ENCODE measurements around the gene MEAK7. TPM values are rescaled to one million over a fixed set of nuclear protein-coding genes. Genes with fewer than 3 reads are reported as not detected.

MEAK7 gene
- total and polyA plus RNA-seq, 12 donors = 3.6 to 14.1 (median 6.8) TPM

DNA sequence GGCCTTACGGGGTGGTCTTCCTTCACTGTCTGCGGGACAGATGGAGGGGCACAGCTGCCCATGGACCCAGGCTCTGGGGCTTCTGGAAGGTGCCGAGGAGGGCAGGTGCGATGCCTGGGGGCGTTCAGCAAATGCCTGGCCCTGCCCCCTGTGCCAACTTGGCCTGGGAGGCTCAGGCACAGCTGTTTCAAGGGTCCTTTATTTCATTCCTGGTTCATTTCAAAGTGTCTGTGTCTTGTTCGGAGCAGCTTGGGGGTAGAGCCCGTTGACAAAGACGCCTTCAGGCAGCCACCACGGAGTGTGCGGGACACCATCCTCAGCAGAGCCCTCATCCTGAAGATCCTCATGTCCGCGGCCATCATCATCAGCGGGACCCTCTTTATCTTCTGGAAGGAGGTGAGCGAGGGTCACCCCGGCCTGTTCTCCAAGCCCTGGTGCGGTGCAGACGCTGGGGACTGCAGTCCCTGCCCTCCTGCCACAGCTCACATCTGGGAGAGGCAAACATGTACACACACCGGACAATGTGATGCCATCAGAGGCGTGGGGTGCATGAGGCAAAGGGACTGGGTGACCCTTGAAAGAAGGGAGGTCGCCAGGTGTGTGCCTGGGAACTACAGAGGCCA lies 43.9 kb downstream of the MEAK7 start:
- TF ChIP-seq POLR2A (IDR thresholded peaks at IDR 0.05) = no peak
- TF ChIP-seq, protein P1, sequence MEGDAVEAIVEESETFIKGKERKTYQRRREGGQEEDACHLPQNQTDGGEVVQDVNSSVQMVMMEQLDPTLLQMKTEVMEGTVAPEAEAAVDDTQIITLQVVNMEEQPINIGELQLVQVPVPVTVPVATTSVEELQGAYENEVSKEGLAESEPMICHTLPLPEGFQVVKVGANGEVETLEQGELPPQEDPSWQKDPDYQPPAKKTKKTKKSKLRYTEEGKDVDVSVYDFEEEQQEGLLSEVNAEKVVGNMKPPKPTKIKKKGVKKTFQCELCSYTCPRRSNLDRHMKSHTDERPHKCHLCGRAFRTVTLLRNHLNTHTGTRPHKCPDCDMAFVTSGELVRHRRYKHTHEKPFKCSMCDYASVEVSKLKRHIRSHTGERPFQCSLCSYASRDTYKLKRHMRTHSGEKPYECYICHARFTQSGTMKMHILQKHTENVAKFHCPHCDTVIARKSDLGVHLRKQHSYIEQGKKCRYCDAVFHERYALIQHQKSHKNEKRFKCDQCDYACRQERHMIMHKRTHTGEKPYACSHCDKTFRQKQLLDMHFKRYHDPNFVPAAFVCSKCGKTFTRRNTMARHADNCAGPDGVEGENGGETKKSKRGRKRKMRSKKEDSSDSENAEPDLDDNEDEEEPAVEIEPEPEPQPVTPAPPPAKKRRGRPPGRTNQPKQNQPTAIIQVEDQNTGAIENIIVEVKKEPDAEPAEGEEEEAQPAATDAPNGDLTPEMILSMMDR (IDR thresholded peaks at IDR 0.05) = no peak
- intact Hi-C loops (cut with DNase I) = no loop called here

GRCh38 chr16:84459941-84460405 lies 44.5 kb downstream of the MEAK7 start:
- TF ChIP-seq POLR2A (IDR thresholded peaks at IDR 0.05) = no peak
- TF ChIP-seq, protein P1 (IDR thresholded peaks at IDR 0.05) = no peak
- no peaks in the 10 kb centered on the region for H3K9me3 ChIP-seq (replicated peaks in 1 of 3)
- no peaks in the 10 kb centered on the region for H3K36me3 ChIP-seq (replicated peaks in 1 of 2)
- no peak overlapping the region for H3K4me3 ChIP-seq
- intact Hi-C loops (cut with DNase I) = no loop called here
- no peak for DNase-seq
- H3K27ac ChIP-seq = no peak overlapping the region
- no peaks in the 10 kb centered on the region for H3K4me1 ChIP-seq (replicated peaks in 1 of 2)
- WGBS, 4 donors = 70 to 90% (median 85%) methylated on average over 10 to 14 of the region's 14 CpGs
- no peaks in the 10 kb centered on the region for H3K27me3 ChIP-seq

More for the DNA sequence above, 43.9 kb downstream of the MEAK7 start:
- Histone ChIP-seq H3K27ac (no peak overlapping the region), H3K36me3 (replicated peaks in 1 of 2) (no peaks in the 10 kb centered on the region), H3K4me3 (no peak overlapping the region), H3K27me3 (no peaks in the 10 kb centered on the region), H3K4me1 (replicated peaks in 1 of 2) (no peaks in the 10 kb centered on the region), H3K9me3 (replicated peaks in 1 of 3) (no peaks in the 10 kb centered on the region)
- DNase-seq = no peak
- WGBS, 4 donors = 69 to 88% (median 83%) methylated on average over 9 to 20 of the region's 20 CpGs

- no peaks in the 10 kb centered on the region for H3K9me3 ChIP-seq (replicated peaks in 1 of 3)
- no peaks in the 10 kb centered on the region for H3K27me3 ChIP-seq
- 79 to 100% (median 91%) methylated on average over 2 of the region's 2 CpGs for WGBS, 4 donors
- intact Hi-C loops (cut with DNase I) = no loop called here
- no peak for DNase-seq
- H3K36me3 ChIP-seq (replicated peaks in 1 of 2) = no peaks in the 10 kb centered on the region
- TF ChIP-seq POLR2A (IDR thresholded peaks at IDR 0.05) = no peak
- TF ChIP-seq, protein P1 (IDR thresholded peaks at IDR 0.05) = no peak
- no peak overlapping the region for H3K4me3 ChIP-seq
- no peaks in the 10 kb centered on the region for H3K4me1 ChIP-seq (replicated peaks in 1 of 2)
- H3K27ac ChIP-seq = no peak overlapping the region
These were observed 44.9 kb downstream of the MEAK7 start for GRCh38 chr16:84459533-84459894.

DNA sequence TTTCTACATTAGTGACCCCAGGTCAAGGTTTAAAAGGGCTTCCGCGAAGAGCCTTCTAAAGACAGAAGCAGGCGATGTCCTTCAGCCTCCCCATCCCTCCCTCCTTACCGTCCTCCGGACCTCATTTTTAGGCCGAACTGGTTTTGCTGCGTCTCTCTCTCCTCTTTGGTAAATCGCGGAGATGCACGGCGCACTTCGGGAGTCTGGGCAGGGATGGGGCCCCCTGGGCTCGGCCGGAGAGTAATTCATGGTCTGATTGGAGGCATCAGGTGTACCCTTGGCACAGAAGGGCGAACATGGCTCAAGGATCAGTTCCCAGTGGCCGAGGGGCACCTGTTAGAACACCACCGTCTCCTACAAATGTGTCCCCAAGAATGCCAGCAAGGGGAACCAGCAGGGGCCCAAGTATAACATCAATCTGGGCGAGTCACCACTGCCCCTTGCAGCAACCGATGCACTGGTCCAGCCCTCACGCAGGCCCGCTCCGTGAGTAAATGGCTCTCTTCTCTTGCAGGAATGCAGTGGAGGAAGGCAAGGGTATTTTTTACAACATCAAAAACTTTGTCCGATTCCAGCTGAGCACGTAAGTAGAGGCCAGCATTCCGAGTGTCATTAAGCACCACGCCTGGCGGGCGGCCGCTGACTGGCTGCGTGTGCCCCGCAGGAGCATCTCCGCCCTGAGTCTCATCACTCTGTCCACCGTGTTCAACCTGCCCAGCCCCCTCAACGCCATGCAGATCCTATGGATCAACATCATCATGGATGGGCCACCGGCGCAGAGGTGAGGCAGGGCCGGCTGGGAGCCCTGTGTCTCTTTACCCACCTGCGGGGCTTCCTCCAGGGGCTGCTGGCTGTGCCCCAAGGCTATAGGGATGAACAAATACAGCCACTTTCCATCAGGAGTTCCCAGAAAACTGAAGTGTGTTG lies 45.6 kb downstream of the MEAK7 start:
- Histone ChIP-seq H3K36me3 (replicated peaks in 1 of 2) (no peaks in the 10 kb centered on the region), H3K4me3 (no peak overlapping the region), H3K4me1 (replicated peaks in 1 of 2) (no peaks in the 10 kb centered on the region), H3K27ac (no peak overlapping the region), H3K27me3 (no peaks in the 10 kb centered on the region), H3K9me3 (replicated peaks in 1 of 3) (no peaks in the 10 kb centered on the region)
- intact Hi-C loops (cut with DNase I) = no loop called here
- 86 to 88% (median 87%) methylated on average over 31 to 38 of the region's 38 CpGs for WGBS, 4 donors
- TF ChIP-seq POLR2A (IDR thresholded peaks at IDR 0.05) = no peak
- TF ChIP-seq, protein P1 (IDR thresholded peaks at IDR 0.05) = no peak
- DNase-seq = no peak

All from adrenal gland (tissue), 12 donors.